Measurements from ENCODE around the gene PTCD1.
"Not testable (repeated sequence)": the region's sequence is repeated elsewhere in the genome, so short reads cannot be mapped to it uniquely, and the experiment has no call there.

Gene PTCD1

DNA sequence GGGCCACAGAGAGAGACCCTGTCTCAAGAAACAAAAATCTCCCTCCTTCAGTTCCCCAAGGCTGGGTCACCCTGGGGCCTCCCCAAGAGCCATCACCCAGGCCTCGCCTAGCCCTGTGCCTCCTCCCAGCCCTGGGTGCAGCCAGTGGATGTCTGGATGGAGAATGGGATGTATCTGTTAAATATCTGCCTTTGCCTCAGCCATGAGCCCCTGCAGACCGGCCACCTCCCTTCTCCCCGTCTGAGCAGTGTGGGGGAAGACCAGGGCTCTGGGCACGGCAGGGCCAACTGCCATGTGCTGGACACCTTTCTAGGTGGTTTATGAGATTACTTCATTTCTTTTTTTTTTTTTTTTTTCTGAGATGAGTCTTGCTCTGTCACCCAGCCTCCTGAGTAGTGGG lies 54.1 kb downstream of the PTCD1 start:
- DNase-seq = no peak

DNA sequence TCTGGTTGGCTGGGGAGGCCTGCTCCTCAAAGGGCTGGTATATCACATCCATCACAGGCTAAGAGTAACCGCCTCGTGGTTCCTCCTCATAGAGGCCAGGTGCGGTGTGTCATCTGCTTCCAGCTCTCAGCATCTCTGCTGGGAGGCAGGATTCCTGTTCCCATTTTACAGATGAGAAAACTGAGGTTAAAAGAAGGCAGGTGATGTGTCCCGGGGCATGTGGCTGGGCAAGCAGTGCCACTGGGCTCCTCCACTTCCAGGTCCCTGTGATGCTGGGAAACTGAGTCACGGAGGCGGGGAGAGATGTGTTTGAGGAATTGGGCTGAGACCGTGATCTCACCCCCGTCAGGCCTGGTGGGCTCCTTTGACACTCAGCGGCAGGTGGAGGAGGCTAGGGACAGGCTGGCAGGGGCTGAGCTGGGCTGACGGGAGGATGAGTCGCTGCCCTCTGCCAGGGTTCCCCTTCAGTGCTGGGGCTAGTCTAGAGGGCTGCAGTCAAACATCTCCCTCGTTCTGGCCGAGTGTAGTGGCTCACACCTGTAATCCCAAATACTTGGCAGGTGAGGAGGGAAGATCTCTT lies 54.7 kb downstream of the PTCD1 start:
- no peak for DNase-seq

DNA sequence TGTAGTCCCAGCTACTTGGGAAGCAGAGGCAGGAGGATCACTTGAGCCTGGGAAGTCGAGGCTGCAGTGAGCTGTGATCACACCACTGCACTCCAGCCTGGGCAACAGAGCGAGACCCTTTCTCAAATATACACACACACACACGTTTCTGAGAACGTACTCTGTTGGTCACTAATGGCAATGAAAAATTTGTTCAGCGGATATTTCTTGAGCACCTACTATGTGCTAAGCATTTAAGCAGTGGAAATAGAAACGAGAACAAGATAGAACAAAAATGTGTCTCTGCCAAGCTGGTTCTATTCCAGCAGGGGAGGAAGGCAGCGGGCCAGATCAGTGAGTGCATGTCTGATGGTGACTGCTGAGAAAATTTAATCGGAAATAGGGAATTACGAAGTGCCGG lies 55.4 kb downstream of the PTCD1 start:
- no peak for DNase-seq

DNA sequence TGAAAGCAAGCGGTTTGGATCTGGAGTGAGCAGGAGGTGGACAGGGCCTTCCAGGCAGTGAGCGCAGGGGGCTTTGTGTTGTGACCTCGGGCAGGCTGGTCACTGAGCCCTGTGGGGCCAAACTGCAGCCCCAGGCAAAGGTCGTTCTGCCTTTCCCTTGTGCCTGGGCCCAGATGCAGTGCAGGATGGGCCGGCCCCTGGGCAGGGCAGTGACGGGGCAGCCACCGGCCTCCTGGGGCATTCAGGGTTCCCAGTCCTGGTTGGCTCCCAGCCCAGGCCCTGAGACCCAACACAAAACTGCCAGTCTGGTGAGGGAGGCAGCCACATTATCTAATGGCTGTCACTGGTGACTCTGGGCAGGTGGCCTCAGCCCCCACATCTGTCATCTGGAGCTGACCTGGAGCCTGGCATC lies 56.9 kb downstream of the PTCD1 start:
- DNase-seq = no peak

DNA sequence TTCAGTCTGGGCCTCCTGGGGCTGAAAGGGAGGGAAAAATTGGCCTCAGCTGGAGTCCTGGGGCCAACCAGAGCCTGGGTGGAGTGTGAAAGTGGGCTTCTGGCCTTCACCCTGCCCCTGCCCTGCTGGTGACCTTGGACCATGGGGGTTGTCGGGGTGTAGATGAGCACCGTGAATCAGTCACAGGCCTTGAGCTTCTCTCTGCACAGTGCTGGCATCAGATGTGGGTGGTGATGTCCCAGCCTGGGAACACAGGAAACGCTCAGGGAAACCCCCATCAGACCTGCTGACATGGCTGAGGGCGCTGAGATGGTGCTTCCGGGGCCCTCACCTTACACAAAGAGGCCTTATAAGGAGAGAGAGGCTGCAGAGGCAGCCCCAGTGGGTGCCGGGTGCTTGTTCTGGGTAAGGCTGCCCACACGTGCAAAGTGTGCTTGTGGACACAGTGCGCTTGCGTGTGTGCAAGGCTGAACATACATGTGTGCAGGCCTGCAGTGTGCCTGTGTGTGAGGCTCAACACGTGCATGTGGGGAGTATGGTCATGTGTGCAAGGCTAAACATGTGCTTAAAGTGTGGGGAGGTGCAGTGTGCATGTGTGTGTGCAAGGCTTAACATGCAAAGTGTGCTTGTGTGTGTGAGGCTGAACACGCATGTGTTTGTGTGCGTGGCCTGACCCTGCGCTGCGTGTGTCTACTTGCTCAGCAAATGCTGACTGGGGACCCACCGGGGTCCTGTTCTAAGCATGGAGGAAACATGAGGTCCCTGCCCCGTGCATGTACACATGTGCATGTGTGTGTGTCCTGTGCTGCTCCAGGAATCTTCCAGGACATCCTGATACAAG lies 57.6 kb downstream of the PTCD1 start:
- no peak for DNase-seq

DNA sequence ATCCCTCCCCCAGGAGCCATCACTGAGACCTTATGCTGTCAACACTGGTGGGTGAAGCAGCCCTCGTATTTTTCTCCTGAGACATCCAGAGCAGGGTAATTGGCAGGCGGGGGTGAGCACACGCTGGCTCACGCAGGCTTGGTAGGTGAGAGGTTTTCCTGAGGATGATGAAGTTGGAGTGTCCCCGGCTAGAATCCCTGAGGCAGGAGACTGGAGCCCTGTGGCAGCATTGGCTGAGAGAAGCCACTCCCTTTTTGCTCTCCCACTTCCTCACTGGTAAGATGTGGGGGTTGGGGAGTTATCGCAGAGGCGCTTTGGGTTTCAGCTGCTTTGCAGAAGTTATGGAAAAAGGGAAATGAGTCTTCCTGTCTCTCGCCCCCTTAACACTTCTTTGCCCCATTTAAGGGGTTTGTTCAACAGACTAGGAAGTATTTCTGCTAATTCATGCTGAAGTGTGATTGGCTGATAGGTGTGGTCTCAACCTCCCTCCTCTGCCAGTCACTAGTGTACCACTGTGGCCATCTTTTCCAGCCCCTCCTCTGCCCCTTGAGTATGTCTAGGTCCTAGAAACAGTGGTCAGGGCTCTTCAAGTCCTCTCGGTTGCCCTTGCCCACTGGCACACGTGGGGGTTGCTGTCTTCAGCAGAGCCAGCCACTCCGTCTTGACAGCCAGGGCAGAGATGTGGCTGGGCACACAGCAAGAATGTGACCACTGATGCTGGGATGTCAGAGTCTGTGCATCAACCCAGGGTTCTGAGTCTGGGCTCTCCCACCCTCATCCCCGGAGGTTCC lies 58.4 kb downstream of the PTCD1 start:
- no peak for DNase-seq

DNA sequence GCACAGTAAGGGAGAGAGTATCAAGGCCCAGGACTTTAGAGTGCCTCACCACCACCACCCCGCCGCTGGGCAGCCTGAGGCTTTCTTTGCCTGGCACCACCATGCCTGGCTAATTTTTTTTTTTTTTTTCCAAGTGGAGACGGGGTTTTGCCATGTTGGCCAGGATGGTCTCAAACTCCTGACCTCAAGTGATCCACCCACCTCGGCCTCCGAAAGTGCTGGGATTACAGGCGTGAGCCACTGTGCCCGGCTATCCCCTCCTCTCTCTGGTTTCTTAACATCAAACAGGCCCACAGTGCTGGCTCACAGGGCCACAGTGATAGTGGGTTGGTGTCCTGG lies 58.9 kb downstream of the PTCD1 start:
- not testable (repeated sequence) for DNase-seq

DNA sequence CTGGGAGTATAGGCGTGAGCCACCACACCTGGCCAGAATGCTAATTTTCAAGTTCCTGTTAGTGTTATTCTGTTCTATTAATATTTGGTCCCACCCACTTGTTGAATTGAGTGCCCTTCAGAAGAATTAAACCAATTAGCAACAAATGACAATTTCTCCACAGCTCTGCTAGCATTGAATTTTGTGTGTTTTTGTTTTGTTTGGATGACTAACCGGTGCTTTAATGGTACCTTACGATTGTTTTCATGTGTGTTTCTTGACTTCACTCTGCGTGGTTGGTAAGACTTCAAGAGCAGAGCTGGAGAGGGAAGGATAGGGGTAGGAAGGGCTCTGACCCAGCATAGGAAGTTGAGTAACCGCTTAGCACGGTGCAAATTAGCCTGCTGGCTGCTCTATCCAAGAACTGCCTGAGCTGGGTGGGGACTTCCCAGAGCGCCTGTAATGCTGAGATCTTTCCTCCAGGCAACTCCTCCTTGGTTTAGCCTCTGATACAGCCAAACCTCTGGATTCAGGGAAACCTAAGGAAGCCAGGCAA lies 59.5 kb downstream of the PTCD1 start:
- no peak for DNase-seq

DNA sequence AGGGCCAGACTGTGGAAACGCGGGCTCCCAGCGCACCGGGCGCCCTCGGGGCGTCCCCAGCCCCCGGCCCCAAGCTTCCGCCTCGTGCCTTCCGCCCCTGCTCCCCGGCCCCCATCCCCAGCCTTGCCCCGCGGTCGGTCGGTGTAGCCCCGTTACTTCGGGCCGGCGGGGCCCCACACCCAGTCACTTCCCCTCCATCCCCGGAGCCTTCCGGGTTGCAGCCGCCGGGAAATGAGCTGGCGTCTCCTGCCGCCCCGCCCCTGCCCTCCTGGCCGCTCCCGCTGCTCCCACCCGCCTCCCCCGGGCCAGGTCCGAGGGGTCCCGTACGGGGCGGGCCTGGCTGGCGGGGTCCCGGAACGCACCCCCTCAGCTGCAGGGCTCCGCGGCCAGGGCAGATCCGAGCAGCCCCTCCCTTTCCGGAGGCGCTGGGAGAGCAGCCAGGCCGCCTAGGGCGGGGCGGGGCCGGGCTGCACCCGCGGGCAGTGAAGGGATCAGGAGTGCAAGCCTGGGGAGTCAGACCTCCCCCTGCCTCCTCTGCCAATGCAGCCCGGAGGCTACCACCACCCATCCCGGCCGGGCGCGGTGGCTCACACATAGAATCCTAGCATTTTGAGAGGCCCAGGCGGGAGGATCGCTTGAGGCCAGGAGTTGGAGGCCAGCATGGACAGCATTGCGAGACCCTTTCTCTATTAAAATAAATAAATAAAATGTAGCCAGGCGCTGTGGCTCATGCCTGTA lies 63.4 kb downstream of the PTCD1 start:
- DNase-seq = peak; percentile 15

DNA sequence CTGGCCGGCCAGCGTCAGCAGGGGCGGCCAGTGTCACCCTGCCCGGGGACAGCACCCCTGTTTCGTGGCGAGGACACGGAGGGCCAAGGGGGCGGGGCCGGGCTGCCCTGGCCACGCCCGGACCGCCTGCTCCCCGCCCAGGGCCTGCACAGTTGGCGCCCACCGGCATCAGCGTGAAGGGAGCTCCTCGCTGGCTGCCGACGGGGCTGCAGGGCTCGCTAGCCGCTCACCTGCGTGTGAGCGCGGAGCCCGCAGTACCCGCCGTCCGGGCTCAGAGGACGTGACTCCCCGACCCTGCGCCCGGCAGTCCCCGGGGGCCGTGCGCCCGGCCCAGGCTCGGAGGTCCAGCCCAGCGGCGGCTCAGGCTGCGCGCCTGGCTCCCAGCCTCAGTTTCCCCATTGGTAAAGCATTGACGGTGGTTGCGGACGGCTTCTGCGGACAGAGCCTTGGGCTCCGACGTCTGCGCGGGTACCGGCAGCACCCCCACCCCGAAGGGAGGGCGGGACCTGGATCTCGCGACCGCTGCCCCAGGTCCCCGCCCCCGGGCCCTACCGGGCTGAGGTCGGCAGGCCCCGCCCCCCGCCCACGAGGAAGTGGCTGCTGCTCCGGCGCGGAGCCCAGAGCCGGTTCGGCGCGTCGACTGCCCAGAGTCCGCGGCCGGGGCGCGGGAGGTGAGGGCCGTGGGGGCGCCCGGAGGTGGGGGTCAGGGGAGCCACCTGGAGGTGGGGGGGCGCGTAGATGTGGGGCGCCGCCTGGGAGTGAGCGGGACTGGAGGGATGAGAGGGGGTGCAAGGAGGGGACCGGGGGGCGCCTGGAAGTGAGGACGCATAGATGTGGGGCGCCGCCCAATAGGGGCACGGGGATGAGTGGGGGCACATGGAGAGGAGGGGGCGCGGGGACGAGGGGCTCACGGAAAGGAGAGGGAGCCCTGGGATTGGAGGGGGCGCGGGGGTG lies 64.2 kb downstream of the PTCD1 start, which contains the start of gene ARPC1B:
Gene ARPC1B, plus strand, starts transcription at position 620 of the 954 bp plus-strand sequence. CDS start 10,985 bp downstream, outside the sequence.
- DNase-seq = peak; percentile 7

DNA sequence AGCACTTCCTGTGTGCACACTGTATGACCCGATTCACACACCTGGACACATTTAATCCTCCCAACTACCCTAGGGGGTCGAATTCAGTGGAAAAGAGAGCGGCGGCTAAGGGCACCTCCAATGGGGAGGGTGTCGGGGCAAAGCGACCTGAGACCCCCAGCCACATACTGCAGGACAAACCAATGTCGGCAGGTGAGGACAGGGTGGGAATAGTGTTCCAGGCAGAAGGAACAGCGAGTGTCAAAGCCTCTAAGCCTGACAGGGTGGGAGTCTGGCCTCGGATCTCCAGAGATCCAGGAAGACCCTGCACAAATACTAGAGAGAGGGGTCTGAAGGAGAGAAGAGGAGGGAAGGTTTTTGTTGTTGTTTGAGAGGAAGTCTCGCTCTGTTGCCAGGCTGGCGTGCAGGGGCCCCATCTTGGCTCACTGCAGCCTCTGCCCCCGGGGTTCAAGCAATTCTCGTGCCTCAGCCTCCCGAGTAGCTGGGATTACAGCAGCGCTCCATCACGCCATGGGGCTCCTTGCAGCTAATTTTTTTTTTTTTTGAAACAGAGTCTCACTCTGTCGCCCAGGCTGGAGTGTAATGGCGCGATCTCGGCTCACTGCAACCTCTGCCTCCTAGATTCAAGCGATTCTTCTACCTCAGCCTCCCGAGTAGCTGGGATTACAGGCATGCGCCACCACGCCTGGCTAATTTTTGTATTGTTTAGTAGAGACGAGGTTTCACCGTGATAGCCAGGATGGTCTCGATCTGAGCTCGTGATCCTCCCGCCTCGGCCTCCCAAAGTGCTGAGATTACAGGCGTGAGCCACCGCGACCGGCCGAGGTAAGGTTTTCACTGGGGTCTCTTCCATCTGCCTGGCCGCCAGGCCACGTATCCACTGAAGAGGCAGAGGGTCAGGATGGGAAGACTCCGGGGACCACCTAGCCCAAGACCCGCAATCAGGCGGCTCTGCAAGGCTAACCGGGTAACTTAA lies 65.2 kb downstream of the PTCD1 start:
- no peak for DNase-seq

DNA sequence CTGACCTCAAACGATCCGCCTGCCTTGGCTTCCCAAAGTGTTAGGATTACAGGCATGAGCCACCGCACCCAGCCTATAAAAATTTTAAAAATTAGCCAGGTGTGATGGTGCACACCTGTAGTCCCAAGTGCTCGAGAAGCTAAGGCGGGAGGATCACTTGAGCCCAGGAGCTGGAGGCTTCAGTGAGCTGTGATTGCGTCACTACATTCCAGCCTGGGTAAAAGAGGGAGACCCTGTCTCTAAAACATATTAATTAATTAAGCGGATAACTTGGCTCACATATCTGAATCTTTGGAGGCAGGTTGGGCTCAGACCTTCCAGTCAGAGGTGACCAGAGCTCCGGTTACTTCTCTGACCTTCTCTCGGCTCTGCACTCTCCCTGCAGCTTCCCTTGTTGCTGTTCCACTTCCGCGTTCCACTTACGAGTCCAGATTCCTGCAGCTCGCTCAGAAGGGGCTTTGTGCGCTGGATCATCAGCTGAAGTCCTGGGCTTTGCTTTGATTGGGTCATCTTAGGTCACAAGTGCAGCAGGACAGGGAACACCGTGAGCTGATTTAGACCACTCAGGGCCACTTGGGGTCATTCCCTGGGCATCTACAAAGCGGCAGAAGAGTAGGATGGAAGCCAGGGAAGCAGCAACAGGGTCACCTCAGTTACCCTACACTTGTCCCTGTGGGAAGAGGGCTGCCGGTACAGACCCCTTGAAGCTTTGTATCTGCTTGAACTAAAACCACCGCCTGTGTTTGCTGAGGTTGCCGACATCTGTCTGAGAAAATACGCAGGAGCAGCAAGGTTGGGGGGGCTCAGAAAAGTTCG lies 66.1 kb downstream of the PTCD1 start:
- no peak for DNase-seq

DNA sequence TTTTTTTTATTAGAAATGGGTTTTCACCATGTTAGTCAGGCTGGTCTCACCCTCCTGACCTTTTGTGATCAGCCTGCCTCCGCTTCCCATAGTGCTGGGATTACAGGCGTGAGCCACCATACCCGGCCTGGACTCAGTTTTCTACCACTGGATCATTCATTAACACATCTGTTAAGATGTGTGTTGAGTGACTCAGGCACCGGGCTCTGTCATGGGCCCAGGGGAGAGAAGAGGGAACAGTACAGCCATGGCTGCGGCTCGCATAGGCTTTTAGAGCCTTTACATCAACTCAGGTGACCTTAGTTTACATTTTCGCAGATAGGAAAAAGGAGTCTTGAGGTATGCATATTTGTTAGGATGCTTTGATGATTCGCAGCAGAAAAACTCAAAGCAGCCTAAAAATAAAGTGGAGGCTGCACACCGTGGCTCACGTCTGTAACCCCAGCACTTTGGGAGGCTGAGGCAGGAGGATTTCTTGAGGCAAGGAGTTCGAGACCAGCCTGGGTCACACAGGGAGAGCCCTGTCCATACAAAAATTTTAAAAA lies 67.2 kb downstream of the PTCD1 start:
- DNase-seq = no peak

DNA sequence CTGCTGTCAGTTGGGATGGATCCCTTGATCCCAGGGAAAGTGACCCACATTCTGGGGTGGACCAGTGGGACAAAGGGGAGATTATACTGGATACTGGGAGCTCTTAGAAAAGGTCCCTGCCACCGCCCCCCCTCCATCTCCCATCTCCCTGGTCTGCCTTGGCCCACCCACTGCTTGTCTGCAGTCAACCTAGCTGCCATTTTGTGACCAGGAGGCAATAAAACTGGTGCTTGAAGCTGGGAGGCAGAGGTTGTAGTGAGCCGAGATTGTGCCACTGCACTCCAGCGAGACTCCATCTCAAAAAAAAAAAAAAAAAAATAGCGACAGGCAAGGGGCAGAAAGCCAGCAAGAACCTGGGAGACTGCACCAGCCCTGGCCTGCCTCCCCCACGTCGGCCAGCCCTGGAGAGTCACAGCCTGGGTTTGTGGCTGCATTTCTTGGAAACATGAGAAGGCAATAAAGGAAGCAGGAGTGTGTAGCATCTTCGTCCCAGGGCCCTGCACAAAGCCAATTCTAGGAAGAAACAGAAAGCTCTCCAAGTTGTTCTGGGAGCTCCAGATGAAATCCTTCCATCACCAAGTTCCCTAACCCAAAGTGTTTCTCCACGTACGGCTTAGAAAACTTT lies 68.7 kb downstream of the PTCD1 start:
- no peak for DNase-seq

DNA sequence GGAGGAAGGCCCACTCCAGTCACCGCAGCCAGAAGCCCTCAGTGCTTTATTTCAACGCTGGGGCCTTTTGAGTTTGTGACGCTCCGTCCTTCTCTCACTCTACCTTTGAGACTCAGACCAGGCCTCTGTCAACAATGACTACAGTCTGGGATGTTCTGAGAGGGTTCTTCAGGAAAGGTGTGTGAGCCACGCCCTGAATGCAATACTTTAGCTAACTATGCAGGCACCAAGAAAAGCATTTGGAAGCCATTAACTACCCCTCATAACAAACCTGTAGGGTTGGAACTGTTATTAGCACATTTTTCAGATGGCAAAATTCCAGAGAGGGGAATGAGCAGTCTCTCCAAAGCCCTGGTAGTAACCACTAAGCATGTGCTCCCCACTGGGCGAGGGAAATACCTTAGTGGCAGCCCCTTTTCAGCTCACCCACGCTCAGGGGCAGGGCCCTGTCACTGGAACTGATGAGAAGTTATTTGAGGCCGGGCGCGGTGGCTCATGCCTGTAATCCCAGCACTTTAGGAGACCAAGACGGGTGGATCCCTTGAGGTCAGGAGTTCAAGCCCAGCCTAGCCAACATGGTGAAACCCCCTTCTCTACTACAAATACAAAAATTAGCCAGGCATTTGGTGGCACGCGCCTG lies 69.7 kb downstream of the PTCD1 start:
- no peak for DNase-seq
